Inferior parietal cortex (tissue), 1 donor: ENCODE data around the gene PHAF1.

Source experiments
- DNase-seq: peaks from one replicate; pipeline ENCODE4 v3.0.0-alpha.2; 2016; ENCODE audit errors: extremely low spot score

Gene PHAF1

GRCh38 chr16:67163164-67163998 lies 53.6 kb downstream of the PHAF1 start:
- peak; percentile 81 for DNase-seq

- no peak for DNase-seq
Measured at GRCh38 chr16:67163999-67164558, 54.3 kb downstream of the PHAF1 start.

DNA sequence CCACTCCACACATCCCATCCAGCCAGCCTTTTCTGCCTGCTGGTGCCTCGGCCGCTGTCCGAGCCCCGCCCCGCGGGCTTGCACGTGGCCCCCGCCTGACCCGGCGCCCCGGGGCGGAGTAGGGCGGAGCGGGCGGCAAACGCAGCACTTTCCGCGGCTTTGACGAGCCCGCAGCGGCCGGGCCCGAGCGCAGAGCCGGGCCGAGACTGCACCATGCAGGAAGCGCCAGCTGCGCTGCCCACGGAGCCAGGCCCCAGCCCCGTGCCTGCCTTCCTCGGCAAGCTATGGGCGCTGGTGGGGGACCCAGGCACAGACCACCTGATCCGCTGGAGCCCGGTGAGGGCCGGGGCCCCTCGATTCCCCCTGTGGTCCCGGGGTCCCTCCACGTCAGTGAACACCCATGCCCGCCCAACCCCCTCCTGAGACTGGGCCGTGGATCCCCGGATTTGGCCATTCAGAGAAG lies 54.9 kb downstream of the PHAF1 start, which contains the start of gene HSF4:
Gene HSF4, plus strand, starts transcription at position 147 of the 463 bp plus-strand sequence. Its CDS starts 67 bp downstream, at position 214.
- DNase-seq, result no peak

- DNase-seq, result no peak
Measured at GRCh38 chr16:67165121-67166078, 55.7 kb downstream of the PHAF1 start.

GRCh38 chr16:67166110-67166547 lies 56.4 kb downstream of the PHAF1 start:
- DNase-seq, result no peak

DNA sequence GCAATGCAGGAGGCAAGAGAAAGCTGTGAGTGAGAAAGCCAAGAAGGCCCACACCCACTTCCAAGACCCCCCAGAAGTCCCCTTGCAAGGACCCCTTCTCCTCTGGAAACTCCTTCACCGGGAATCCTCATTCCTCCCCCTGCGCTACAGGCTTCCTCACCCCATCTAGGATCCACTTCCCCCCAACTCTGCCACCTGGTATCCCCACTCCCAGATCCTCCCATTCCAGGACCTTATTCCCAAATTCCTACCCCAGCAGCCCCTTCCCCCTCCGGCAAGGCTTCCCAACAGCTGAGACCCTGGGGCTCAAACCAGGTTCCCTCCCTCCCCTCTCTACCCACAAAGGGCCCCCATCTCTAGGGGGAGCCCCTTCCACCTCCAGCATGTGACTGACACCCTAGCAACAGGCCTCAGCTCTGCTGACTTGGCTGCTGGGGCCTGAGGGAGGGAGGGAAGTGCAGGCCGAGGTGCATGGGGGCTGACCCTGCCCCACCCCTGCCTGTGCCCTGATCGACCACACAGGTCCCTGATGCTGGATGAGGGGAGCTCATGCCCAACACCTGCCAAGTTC lies 56.9 kb downstream of the PHAF1 start:
- DNase-seq, result no peak

DNA sequence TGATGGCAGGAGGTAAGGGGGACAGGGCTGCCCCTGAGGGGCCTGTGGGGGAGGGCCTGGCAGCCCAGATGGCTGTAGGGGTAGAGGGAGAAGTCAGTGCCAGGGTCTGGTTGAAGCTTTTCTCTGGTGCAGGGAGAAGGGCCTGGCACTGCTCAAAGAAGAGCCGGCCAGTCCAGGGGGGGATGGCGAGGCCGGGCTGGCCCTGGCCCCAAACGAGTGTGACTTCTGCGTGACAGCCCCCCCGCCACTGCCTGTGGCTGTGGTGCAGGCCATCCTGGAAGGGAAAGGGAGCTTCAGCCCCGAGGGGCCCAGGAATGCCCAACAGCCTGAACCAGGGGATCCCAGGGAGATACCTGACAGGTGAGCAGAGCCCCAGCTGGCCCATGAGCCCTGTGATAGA lies 57.8 kb downstream of the PHAF1 start:
- no peak for DNase-seq

GRCh38 chr16:67169011-67169451 lies 59.3 kb downstream of the PHAF1 start:
- no peak for DNase-seq

DNA sequence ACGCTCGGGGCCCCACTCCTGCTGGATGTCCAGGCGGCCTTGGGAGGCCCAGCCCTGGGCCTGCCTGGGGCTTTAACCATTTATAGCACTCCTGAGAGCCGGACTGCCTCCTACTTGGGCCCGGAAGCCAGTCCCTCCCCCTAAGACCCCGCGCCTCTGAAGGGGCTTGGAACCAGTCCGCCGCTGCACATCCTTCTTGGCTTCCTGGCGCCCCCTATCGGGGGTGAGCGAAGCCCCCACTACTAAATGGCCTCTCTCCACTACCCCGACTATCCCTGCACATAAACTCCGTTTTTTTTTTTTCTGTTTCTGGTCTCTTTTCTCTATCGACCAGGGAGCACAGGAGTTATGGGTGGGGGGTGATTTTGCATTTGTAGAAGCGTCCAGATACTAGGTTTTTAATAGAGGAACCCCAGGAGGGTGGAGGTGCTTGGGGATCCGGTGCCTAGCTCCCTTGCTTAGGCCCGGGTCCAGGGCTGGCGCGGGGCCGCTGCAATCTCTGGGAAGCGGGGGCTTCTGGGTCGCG lies 60.0 kb downstream of the PHAF1 start:
- no peak for DNase-seq

- peak; percentile 16 for DNase-seq
Measured at GRCh38 chr16:67170168-67170948, 60.6 kb downstream of the PHAF1 start, which contains the start of gene NOL3. Gene NOL3 (plus strand): TSS chr16:67170538.

- no peak for DNase-seq
Measured at GRCh38 chr16:67170949-67171649, 61.4 kb downstream of the PHAF1 start.

DNA sequence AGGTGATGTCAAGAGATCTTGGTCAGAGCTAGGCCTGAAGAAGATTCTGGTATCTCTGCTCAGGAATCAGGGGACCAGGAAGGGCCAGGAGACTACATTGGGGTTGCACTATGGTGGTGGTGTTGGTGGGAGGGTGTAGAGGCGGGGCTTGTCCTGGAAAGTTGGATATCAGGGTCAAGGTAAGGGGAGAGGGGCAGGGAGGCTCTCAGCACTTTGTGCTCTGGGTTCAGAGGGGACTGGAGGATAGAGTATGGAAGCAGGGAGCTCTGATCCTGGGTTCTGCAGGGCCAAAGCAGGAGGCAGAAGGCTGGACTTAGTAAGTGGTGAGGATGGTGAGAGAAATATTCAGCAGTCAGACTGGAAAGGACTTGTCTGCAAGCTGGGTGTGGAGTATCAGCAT lies 63.6 kb downstream of the PHAF1 start:
- no peak for DNase-seq

DNA sequence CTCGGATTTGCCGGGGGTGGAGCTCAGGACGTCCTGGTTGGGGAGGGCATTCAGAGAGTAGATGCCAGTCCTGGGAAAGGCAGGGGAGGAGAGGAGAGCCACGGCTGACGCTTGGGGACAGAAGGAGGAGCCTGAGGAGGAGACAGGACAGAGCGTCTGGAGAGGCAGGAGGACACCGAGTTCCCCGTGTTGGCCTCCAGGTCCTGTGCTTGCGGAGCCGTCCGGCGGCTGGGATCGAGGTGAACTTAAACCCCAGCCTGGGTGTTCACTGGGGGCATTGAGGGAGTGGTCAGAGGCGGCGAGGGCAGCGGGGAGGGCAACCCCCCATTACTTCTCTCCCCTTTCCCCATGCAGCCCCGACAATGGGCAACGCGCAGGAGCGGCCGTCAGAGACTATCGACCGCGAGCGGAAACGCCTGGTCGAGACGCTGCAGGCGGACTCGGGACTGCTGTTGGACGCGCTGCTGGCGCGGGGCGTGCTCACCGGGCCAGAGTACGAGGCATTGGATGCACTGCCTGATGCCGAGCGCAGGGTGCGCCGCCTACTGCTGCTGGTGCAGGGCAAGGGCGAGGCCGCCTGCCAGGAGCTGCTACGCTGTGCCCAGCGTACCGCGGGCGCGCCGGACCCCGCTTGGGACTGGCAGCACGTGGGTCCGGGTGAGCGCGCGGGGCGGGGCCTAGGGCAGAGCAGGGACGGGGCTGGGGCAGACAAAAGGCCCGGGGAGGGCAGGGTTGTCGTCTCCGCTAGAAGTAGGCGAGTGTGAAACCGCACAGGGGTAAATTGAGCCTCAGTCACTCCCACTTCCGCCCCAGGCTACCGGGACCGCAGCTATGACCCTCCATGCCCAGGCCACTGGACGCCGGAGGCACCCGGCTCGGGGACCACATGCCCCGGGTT lies 64.3 kb downstream of the PHAF1 start:
- peak; percentile 66 for DNase-seq

- DNase-seq, result no peak
Measured at GRCh38 chr16:67174706-67175231, 65.0 kb downstream of the PHAF1 start.

DNA sequence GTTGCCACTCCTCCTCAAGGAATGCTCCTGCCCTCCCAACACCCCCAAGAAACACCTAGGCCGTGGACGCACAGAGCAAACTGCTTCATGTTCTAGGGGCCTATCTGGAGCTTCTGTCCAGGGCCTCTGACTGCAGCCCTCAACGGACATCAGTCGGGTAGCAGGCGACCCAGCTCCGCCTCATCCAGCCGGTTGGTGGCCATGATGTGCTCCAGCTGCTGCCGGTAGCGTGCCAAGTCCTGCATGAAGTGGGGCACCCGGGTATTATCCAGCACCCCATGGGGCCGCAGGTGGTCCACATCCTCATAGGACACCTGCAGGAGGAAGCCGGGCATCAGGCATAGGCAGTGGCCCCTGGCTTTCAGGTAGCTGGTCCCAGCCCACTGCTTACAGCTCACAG lies 66.9 kb downstream of the PHAF1 start:
- no peak for DNase-seq

GRCh38 chr16:67177743-67178699 lies 68.3 kb downstream of the PHAF1 start:
- DNase-seq, result no peak

DNA sequence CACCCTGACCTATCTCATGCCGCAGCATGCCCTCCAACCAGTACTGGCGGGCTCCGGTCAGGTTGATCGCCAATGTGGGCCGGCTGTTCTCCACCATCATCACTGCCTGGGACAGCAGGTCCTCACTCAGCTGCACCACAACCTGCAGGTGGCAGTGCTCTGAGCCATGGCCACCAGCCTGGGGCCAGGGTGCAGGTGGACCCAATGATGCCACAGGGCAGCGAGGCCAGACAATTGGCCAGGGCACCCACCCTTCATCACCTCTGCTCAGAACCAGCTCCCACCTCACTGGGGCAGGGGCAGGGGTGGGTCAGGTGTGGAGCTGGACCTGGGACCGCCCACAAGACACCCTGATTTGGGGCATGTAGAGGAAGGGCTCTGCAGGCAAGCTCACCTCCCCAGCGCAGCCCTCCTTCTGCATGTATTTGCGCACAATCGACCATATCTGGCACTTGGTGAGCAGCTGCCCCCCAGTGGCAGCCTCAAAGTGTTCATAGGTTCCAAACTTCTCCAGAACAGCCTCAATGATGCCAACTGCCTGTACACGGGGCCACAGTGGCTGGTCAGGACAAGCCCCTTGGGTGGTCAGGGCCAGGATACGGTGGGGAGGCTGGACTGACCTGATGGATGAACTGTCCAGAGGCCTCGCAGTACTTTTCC lies 69.8 kb downstream of the PHAF1 start:
- no peak for DNase-seq
